Bronchial epithelial cell (primary cell): ENCODE data around the gene P2RX1. TPM values are rescaled to one million over a fixed set of nuclear protein-coding genes. Genes with fewer than 3 reads are reported as not detected.

Experiments used
- DNase-seq: peaks from one replicate; pipeline ENCODE4 v3.0.0-alpha.2; 2010; ENCODE audit warnings: low read depth
- FAIRE-seq: peaks from 2 replicates; lab custom pipeline; 2011; peaks lifted over from hg19 to GRCh38; lab: Jason Lieb, UNC
- H3K27me3 ChIP-seq: 2 replicates; pipeline ENCODE4 v1.5.1; 2011; ENCODE audit warnings: low read length; ENCODE audit not compliant: control insufficient read depth, insufficient read depth
- H3K36me3 ChIP-seq: 2 replicates; pipeline ENCODE4 v1.5.1; 2011; ENCODE audit warnings: low read length; ENCODE audit not compliant: control insufficient read depth, insufficient read depth
- H3K4me3 ChIP-seq: 2 replicates; pipeline ENCODE4 v1.5.1; 2011; ENCODE audit warnings: mild to moderate bottlenecking, low read depth, low read length, control low read depth
- CTCF ChIP-seq: IDR thresholded peaks from 2 replicates; pipeline ENCODE4 v1.5.1; 2011; ENCODE audit warnings: mild to moderate bottlenecking, moderate library complexity, low read length, control low read depth, inconsistent platforms; ENCODE audit not compliant: insufficient read depth, severe bottlenecking
- total RNA-seq: library from RNA; depleted of rRNA; stranded (reverse); fragments of >200 nt; gene quantifications from 2 replicates; pipeline ENCODE4 v1.2.1, GENCODE V29; 2014

Gene P2RX1
- total RNA-seq, result not detected in 2 replicates

- no peak within 1 kb of the TSS for H3K4me3 ChIP-seq
- TF ChIP-seq CTCF, result no peak
Measured at GRCh38 chr17:3915995-3916696, at the start of gene P2RX1. P2RX1 (minus strand) TSS chr17:3916465; CDS start chr17:3916225, 240 bp downstream.

GRCh38 chr17:3965118-3965800 is 49.0 kb upstream of the P2RX1 start:
- DNase-seq, result no peak
- no peak for FAIRE-seq
- Histone ChIP-seq H3K4me3 (peak overlapping the region; percentile 36), H3K27me3 (peaks cover 12% of the 10 kb centered on the region), H3K36me3 (no peaks in the 10 kb centered on the region)
- TF ChIP-seq CTCF, result no peak

More at GRCh38 chr17:3915995-3916696, at the start of gene P2RX1:
- H3K27me3 ChIP-seq, result peaks cover 2% of the 10 kb centered on the region
- H3K36me3 ChIP-seq, result no peaks in the 10 kb centered on the region
- no peak for FAIRE-seq
- no peak for DNase-seq

- no peaks in the 10 kb centered on the region for H3K36me3 ChIP-seq
- FAIRE-seq, result no peak
- peaks cover 12% of the 10 kb centered on the region for H3K27me3 ChIP-seq
- no peak for DNase-seq
- no peak for TF ChIP-seq CTCF
- peak within 1 kb of the TSS; percentile 36 for H3K4me3 ChIP-seq
Measured at GRCh38 chr17:3964203-3965117, 48.2 kb upstream of the P2RX1 start, which contains the start of gene ATP2A3. ATP2A3 (minus strand) TSS chr17:3964437; CDS start chr17:3964291, 146 bp downstream.

- FAIRE-seq (no peak), DNase-seq (no peak)
- Histone ChIP-seq H3K4me3 (no peak overlapping the region), H3K36me3 (no peaks in the 10 kb centered on the region), H3K27me3 (peaks cover 12% of the 10 kb centered on the region)
- TF ChIP-seq CTCF, result no peak
Measured at GRCh38 chr17:3963237-3964201, 47.3 kb upstream of the P2RX1 start.

- FAIRE-seq (no peak), DNase-seq (no peak)
- Histone ChIP-seq H3K4me3 (no peak overlapping the region), H3K27me3 (peaks cover 12% of the 10 kb centered on the region), H3K36me3 (no peaks in the 10 kb centered on the region)
- no peak for TF ChIP-seq CTCF
Measured at GRCh38 chr17:3962965-3963236, 46.6 kb upstream of the P2RX1 start.
